HepG2 (cell line): ENCODE measurements around the gene ZNF83. TPM values are rescaled to one million over a fixed set of nuclear protein-coding genes. Genes with fewer than 3 reads are reported as not detected.

Experiments used
- KDM1A ChIP-seq: IDR thresholded peaks from 2 replicates; pipeline ENCODE4 v1.6.1; 2016; ENCODE audit warnings: missing compliant biosample characterization
- ZNF747 ChIP-seq: sonication (generic); formaldehyde crosslinking; IDR thresholded peaks from 2 replicates; pipeline ENCODE4 v1.8.1; 2023; ENCODE audit warnings: missing genetic modification reagents, mild to moderate bottlenecking, borderline replicate concordance
- polyA plus RNA-seq, 8 experiments: library from polyadenylated mRNA; depleted of rRNA in 3 of 8; stranded (reverse) in 7 of 8; unstranded in 1 of 8; fragments of >200 nt; fragmentation: Illumina TruSeq in 4 of 8; extraction: Trizol in 4 of 8; gene quantifications; 2 replicates each; pipeline versions ENCODE4 v1.2.1 to v1.2.3, GENCODE V29; 2011 to 2016; ENCODE audit warnings: low read depth in 4 of 8, missing spikeins in 1 of 8, mixed read lengths in 1 of 8; ENCODE audit not compliant: insufficient read depth in 1 of 8
- total RNA-seq, 5 experiments: library from RNA; depleted of rRNA; stranded (reverse); fragments of >200 nt; fragmentation: Illumina TruSeq; extraction: Trizol; gene quantifications; 2 replicates each; pipeline ENCODE4 v1.2.3, GENCODE V29; 2016; ENCODE audit warnings: low read depth in 1 of 5
- TF ChIP-seq, protein P1 (sequence below): IDR thresholded peaks from 2 replicates; pipeline ENCODE4 v1.4.0; 2020; ENCODE audit warnings: mild to moderate bottlenecking, missing genetic modification reagents
- TF ChIP-seq, protein P2 (sequence below): IDR thresholded peaks from 2 replicates; pipeline ENCODE4 v1.6.1; 2016; ENCODE audit warnings: low read depth
- TF ChIP-seq, protein P3 (sequence below): sonication (generic); formaldehyde crosslinking; IDR thresholded peaks from 2 replicates; pipeline ENCODE4 v1.4.0; 2020; ENCODE audit warnings: missing genetic modification reagents, mild to moderate bottlenecking, borderline replicate concordance

Gene ZNF83
- total and polyA plus RNA-seq, 2 of the 13 experiments (the other 11 are each of a cell fraction or from before 2014, with no cell fraction given): 20.4 to 44.5 TPM

DNA sequence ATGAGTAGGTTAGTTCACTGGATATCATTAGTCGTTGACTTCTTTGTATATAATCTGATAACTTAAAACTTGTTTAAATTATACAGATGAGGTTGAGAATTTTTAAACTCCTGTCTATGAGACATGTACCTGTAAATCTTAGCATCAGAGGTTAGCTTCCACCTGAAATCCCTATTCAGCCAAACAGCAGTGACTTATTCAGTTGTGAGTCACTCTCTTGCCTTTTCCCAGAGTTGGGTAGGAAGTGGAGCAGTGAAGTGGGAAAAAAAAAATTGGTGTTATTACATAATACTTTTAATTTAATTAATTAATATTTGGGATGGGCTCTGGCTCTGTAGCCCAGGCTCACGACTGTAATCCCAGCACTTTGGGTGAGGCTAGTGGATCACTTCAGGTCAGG lies 35.2 kb downstream of the ZNF83 start (continued):
- TF ChIP-seq, protein P1, sequence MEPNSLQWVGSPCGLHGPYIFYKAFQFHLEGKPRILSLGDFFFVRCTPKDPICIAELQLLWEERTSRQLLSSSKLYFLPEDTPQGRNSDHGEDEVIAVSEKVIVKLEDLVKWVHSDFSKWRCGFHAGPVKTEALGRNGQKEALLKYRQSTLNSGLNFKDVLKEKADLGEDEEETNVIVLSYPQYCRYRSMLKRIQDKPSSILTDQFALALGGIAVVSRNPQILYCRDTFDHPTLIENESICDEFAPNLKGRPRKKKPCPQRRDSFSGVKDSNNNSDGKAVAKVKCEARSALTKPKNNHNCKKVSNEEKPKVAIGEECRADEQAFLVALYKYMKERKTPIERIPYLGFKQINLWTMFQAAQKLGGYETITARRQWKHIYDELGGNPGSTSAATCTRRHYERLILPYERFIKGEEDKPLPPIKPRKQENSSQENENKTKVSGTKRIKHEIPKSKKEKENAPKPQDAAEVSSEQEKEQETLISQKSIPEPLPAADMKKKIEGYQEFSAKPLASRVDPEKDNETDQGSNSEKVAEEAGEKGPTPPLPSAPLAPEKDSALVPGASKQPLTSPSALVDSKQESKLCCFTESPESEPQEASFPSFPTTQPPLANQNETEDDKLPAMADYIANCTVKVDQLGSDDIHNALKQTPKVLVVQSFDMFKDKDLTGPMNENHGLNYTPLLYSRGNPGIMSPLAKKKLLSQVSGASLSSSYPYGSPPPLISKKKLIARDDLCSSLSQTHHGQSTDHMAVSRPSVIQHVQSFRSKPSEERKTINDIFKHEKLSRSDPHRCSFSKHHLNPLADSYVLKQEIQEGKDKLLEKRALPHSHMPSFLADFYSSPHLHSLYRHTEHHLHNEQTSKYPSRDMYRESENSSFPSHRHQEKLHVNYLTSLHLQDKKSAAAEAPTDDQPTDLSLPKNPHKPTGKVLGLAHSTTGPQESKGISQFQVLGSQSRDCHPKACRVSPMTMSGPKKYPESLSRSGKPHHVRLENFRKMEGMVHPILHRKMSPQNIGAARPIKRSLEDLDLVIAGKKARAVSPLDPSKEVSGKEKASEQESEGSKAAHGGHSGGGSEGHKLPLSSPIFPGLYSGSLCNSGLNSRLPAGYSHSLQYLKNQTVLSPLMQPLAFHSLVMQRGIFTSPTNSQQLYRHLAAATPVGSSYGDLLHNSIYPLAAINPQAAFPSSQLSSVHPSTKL (CRISPR knock-in tag): no peak
- TF ChIP-seq, protein P2, sequence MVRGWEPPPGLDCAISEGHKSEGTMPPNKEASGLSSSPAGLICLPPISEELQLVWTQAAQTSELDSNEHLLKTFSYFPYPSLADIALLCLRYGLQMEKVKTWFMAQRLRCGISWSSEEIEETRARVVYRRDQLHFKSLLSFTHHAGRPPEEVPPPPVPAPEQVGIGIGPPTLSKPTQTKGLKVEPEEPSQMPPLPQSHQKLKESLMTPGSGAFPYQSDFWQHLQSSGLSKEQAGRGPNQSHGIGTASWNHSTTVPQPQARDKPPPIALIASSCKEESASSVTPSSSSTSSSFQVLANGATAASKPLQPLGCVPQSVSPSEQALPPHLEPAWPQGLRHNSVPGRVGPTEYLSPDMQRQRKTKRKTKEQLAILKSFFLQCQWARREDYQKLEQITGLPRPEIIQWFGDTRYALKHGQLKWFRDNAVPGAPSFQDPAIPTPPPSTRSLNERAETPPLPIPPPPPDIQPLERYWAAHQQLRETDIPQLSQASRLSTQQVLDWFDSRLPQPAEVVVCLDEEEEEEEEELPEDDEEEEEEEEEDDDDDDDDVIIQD (CRISPR knock-in tag): no peak
- TF ChIP-seq, protein P3, sequence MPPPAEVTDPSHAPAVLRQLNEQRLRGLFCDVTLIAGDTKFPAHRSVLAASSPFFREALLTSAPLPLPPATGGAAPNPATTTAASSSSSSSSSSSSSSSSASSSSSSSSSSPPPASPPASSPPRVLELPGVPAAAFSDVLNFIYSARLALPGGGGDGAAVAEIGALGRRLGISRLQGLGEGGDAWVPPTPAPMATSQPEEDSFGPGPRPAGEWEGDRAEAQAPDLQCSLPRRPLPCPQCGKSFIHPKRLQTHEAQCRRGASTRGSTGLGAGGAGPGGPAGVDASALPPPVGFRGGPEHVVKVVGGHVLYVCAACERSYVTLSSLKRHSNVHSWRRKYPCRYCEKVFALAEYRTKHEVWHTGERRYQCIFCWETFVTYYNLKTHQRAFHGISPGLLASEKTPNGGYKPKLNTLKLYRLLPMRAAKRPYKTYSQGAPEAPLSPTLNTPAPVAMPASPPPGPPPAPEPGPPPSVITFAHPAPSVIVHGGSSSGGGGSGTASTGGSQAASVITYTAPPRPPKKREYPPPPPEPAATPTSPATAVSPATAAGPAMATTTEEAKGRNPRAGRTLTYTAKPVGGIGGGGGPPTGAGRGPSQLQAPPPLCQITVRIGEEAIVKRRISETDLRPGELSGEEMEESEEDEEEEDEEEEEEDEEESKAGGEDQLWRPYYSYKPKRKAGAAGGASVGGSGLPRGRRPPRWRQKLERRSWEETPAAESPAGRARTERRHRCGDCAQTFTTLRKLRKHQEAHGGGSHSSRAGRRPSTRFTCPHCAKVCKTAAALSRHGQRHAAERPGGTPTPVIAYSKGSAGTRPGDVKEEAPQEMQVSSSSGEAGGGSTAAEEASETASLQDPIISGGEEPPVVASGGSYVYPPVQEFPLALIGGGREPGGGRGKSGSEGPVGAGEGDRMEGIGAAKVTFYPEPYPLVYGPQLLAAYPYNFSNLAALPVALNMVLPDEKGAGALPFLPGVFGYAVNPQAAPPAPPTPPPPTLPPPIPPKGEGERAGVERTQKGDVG (CRISPR knock-in tag): no peak
- TF ChIP-seq KDM1A (CRISPR knock-in tag) (no peak), ZNF747 (CRISPR knock-in tag) (no peak)
